ENCODE measurements around the gene C13orf46.

Gene C13orf46

GRCh38 chr13:113934576-113934975 lies 39.3 kb downstream of the C13orf46 start:
- no peak for TF ChIP-seq POLR2A (IDR thresholded peaks at IDR 0.05; ENCODE audit: low read depth, low read length)
- DNase-seq (ENCODE audit: insufficient read length, low spot score) (no peak), FAIRE-seq (no peak)

DNA sequence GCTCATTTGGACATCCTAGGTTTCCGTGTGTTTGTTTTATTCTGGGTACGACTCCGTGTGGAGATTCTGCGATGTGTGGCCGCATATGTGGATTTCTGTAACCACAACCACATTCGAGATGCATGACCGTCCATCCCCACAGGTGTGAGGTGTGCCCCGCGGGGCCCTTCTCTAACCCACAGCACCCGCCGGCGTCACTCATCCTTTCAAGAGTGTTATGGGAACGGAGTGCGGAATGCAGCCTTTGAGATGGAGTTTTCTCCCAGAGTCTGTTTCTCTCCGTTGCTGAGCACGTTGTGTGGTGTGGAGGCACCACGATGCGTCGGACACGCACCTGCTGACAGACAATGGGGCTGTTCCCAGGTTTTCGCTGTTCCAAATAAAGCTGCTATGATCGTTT lies 40.0 kb downstream of the C13orf46 start:
- no peak for TF ChIP-seq POLR2A (IDR thresholded peaks at IDR 0.05; ENCODE audit: low read depth, low read length)
- FAIRE-seq (no peak), DNase-seq (ENCODE audit: insufficient read length, low spot score) (no peak)

GRCh38 chr13:113931841-113932459 lies 41.9 kb downstream of the C13orf46 start:
- FAIRE-seq (no peak), DNase-seq (ENCODE audit: insufficient read length, low spot score) (no peak)
- TF ChIP-seq POLR2A (IDR thresholded peaks at IDR 0.05; ENCODE audit: low read depth, low read length), result no peak

GRCh38 chr13:113930671-113931637 lies 42.9 kb downstream of the C13orf46 start:
- FAIRE-seq (no peak), DNase-seq (ENCODE audit: insufficient read length, low spot score) (no peak)
- no peak for TF ChIP-seq POLR2A (IDR thresholded peaks at IDR 0.05; ENCODE audit: low read depth, low read length)

GRCh38 chr13:113929628-113930615 lies 44.0 kb downstream of the C13orf46 start:
- no peak for TF ChIP-seq POLR2A (IDR thresholded peaks at IDR 0.05; ENCODE audit: low read depth, low read length)
- no peak for FAIRE-seq
- no peak for DNase-seq (ENCODE audit: insufficient read length, low spot score)

DNA sequence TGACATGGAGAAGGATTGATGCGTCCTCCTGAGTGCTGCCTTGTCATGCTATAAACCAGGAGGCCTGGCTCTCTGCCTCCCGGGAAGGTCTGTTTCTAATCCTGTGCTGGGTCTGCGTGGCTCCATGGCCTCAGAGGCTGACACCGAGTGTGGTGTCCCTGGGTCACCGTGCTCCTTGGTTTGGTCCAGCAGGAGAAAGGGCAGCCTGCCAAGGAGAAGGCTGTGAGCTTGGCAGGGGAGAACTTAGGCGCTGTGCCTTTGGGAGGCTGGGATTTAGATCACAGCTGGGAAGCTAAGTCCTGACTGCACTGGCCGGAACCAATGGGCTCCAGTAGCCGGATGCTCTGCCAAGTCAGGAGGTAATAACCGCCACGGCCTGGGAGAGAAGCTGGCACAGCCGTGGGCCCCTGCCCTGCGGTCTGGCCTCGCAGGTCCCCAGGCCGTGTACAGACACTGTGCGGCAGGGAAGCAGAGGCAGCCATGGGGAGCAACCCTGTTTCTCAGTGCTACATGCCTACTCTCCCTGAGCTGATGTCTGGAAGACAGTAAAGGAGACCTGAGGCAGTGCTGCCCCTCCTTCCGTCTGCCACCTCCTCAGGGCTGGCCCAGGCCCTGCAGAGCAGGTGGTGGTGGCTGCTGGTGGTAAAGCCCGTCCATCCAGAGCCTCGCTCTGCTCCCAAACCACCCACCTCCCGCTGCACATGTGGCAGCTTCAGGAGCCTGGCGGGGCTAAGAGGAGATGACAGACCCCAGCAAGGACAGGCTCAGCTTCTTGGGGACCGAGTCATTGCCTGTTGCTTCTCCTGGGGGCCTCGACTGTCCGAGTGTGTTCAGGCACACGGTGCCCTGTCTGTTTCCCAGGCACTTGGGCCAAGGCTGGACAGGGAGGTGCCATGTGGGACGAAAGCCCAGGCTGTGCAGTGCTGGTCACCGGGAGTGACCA lies 44.9 kb downstream of the C13orf46 start:
- TF ChIP-seq POLR2A (IDR thresholded peaks at IDR 0.05; ENCODE audit: low read depth, low read length), result no peak
- FAIRE-seq (no peak), DNase-seq (ENCODE audit: insufficient read length, low spot score) (peak; percentile 86)

DNA sequence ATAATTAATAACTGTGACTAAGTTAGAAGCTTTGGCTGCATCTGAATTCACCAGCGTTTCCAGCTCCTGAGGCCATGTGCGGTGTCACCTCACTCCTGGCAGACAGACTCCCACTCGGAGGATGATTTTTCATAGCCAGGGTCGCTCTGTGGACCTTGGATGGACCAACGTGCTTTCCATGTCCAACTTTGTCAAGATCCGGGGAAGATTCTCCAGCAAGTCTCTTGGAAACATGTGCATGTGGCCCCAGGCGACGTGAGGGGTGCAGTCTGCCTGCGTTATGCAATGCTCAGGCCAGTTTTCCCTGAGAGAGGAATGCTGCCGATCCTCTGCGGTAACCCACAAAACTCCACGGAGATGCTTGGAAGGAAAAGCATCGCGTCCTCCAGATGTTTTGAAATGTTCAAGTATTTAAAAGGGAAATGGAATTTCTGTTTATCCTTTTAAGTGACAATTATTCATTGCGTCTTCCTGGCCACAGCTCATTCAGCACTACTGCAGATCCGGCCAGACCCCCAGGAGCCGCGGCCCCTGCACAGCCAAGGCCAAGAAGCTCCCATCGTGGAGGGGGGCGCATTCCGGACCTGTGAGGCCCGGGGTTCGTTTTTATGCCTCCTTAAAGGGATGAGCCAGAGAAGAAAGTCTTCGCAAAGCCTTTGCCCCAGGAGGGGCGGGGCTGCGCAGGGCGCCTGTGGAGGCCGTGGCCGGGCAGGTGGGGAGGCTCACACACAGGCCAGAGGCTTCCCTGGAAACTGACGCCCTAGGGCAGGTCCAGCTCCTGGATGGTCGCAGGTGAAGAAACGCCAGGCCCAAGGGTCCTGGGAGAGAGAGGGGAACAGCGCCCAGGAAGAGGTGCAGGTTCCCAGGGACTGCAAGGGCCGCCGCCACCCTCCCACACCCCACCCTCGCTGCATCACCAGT lies 46.0 kb downstream of the C13orf46 start:
- DNase-seq (ENCODE audit: insufficient read length, low spot score), result no peak
- no peak for FAIRE-seq
- TF ChIP-seq POLR2A (IDR thresholded peaks at IDR 0.05; ENCODE audit: low read depth, low read length), result no peak

- FAIRE-seq (no peak), DNase-seq (ENCODE audit: insufficient read length, low spot score) (no peak)
- no peak for TF ChIP-seq POLR2A (IDR thresholded peaks at IDR 0.05; ENCODE audit: low read depth, low read length)
These were observed 46.8 kb downstream of the C13orf46 start for GRCh38 chr13:113926951-113927660.

DNA sequence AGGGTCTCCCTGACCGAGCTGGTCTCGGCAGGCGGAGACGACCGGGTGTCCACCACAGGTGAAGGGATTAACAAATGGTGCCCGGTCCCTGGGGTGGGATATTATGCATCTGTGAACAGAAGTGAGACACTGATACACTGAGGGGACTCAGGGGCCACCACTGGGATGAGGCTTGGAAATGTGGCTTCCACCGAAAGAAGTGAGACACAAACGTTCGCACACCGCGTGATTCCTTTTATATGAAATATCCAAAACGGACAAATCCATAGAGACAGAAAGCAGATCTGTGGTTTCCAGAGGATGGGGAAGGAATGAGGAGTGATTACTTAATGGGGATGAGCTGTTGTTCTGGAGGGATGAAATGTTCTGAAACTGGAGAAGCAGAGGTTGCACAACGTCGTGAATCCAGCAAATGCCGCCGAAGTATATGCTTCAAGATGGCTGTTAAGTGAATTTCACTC lies 47.5 kb downstream of the C13orf46 start:
- no peak for TF ChIP-seq POLR2A (IDR thresholded peaks at IDR 0.05; ENCODE audit: low read depth, low read length)
- no peak for FAIRE-seq
- no peak for DNase-seq (ENCODE audit: insufficient read length, low spot score)

GRCh38 chr13:113924184-113924901 lies 49.5 kb downstream of the C13orf46 start:
- no peak for DNase-seq (ENCODE audit: insufficient read length, low spot score)
- TF ChIP-seq POLR2A (IDR thresholded peaks at IDR 0.05; ENCODE audit: low read depth, low read length), result no peak
- no peak for FAIRE-seq
